H1 (cell line): ENCODE results near the gene GARS1.

ENCODE experiments used
- CEBPB ChIP-seq: IDR thresholded peaks from 2 replicates; pipeline ENCODE4 v1.6.1; 2012; ENCODE audit warnings: low read depth, low read length
- CTCF ChIP-seq, 3 experiments: IDR thresholded peaks; 1 replicate in 2 of 3; 2 replicates in 1 of 3; pipeline versions ENCODE4 v1.5.1 to v1.6.1; 2011; ENCODE audit warnings: low read length in 3 of 3, mild to moderate bottlenecking in 3 of 3, inconsistent platforms in 2 of 3, low read depth in 1 of 3, moderate library complexity in 1 of 3; ENCODE audit not compliant: insufficient read depth in 1 of 3; ENCODE audit errors: control extremely low read depth in 1 of 3
- EZH2 ChIP-seq: fragments of 200-600 bp; sonication (generic); IDR thresholded peaks from 2 replicates; pipeline ENCODE4 v1.7.1; 2012; ENCODE audit warnings: low read depth, mild to moderate bottlenecking, moderate library complexity, low read length, inconsistent platforms; ENCODE audit not compliant: severe bottlenecking
- GABPA ChIP-seq: IDR thresholded peaks from 2 replicates; pipeline ENCODE4 v1.6.1; 2011; ENCODE audit warnings: mild to moderate bottlenecking, low read length, moderate library complexity, borderline replicate concordance; ENCODE audit not compliant: insufficient read depth
- JUN ChIP-seq: IDR thresholded peaks from 2 replicates; pipeline ENCODE4 v1.6.1; 2011; ENCODE audit warnings: low read depth, mild to moderate bottlenecking, improper control_type of control experiment, low read length
- POLR2AphosphoS5 ChIP-seq: IDR thresholded peaks from 2 replicates; pipeline ENCODE4 v1.6.1; 2011; ENCODE audit warnings: low read depth, low read length
- RFX5 ChIP-seq: IDR thresholded peaks from 2 replicates; pipeline ENCODE4 v1.6.1; 2011; ENCODE audit warnings: low read depth, low read length, improper control_type of control experiment, borderline replicate concordance
- TAF1 ChIP-seq: IDR thresholded peaks from 2 replicates; pipeline ENCODE4 v1.6.1; 2011; ENCODE audit warnings: mild to moderate bottlenecking, low read depth, low read length
- ZNF274 ChIP-seq: IDR thresholded peaks from 2 replicates; pipeline ENCODE4 v1.7.0; 2012; ENCODE audit warnings: low read length, borderline replicate concordance; ENCODE audit errors: extremely low read depth

DNA sequence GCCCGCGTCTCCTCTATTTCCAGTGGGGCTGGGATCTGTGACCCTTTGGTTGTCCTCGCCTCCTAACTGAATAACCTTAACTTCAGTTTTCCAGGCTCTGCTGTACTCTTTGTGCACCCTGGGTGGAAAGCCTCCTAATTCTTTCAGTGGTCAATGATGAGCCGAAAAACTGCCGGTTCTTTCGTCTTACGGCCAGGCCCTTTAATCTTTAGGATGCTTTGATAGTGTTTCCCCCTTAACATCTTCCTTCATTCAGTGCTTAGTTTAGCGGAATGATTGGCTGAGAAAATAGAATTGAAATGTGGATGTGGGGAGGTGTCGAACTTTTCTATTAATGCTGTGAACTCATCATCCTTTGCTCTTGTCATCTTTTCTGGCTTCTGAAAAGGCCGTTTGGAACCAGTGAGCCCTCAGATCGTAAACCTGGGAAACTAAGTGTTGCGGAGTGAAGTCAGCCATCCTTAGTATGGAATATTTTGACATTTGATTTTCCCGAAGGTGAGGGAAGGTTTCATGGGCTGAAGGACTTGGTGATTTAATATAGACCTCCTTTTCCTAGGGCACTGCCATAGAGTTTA, 847 bp downstream of the GARS1 start:
- TF ChIP-seq EZH2 (no peak), CEBPB (no peak), GABPA (no peak), TAF1 (no peak), JUN (no peak), POLR2AphosphoS5 (no peak), RFX5 (no peak), CTCF (IDR thresholded peaks at IDR 0.05; ENCODE audit: control extremely low read depth in 1 of 3, insufficient read depth in 1 of 3, low read depth in 1 of 3, low read length in 3 of 3) (no peak), ZNF274 (no peak)
